Ishikawa (cell line): ENCODE results near the gene C6orf141.

Source experiments
- CEBPB ChIP-seq: IDR thresholded peaks from 2 replicates; pipeline ENCODE4 v1.6.1; 2012
- CREB1 ChIP-seq: IDR thresholded peaks from 2 replicates; pipeline ENCODE4 v1.6.1; 2012; ENCODE audit warnings: low read depth
- EGR1 ChIP-seq: IDR thresholded peaks from 2 replicates; pipeline ENCODE4 v1.6.1; 2012
- EP300 ChIP-seq: IDR thresholded peaks from 2 replicates; pipeline ENCODE4 v1.6.1; 2012; ENCODE audit warnings: borderline replicate concordance
- FOXM1 ChIP-seq: IDR thresholded peaks from 2 replicates; pipeline ENCODE4 v1.6.1; 2012; ENCODE audit warnings: low read depth, borderline replicate concordance
- NFIC ChIP-seq: IDR thresholded peaks from 2 replicates; pipeline ENCODE4 v1.6.1; 2012
- RAD21 ChIP-seq: IDR thresholded peaks from 2 replicates; pipeline ENCODE4 v1.6.1; 2012; ENCODE audit warnings: low read depth
- TAF1 ChIP-seq: IDR thresholded peaks from 2 replicates; pipeline ENCODE4 v1.6.1; 2012; ENCODE audit warnings: low read depth, mild to moderate bottlenecking
- TCF12 ChIP-seq: IDR thresholded peaks from 2 replicates; pipeline ENCODE4 v1.6.1; 2012; ENCODE audit warnings: low read depth
- TEAD4 ChIP-seq: IDR thresholded peaks from 2 replicates; pipeline ENCODE4 v1.6.1; 2012
- YY1 ChIP-seq: IDR thresholded peaks from 2 replicates; pipeline ENCODE4 v1.6.1; 2012; ENCODE audit warnings: low read depth
- ZBTB7A ChIP-seq: IDR thresholded peaks from 2 replicates; pipeline ENCODE4 v1.6.1; 2012; ENCODE audit warnings: low read depth
- TF ChIP-seq, protein P1 (sequence below): IDR thresholded peaks from 2 replicates; pipeline ENCODE4 v1.6.1; 2012
- TF ChIP-seq, protein P2 (sequence below): IDR thresholded peaks from 2 replicates; pipeline ENCODE4 v1.6.1; 2012
- TF ChIP-seq, protein P3 (sequence below): IDR thresholded peaks from 2 replicates; pipeline ENCODE4 v1.6.1; 2012; ENCODE audit warnings: low read depth, mild to moderate bottlenecking

The C6orf141 gene

DNA sequence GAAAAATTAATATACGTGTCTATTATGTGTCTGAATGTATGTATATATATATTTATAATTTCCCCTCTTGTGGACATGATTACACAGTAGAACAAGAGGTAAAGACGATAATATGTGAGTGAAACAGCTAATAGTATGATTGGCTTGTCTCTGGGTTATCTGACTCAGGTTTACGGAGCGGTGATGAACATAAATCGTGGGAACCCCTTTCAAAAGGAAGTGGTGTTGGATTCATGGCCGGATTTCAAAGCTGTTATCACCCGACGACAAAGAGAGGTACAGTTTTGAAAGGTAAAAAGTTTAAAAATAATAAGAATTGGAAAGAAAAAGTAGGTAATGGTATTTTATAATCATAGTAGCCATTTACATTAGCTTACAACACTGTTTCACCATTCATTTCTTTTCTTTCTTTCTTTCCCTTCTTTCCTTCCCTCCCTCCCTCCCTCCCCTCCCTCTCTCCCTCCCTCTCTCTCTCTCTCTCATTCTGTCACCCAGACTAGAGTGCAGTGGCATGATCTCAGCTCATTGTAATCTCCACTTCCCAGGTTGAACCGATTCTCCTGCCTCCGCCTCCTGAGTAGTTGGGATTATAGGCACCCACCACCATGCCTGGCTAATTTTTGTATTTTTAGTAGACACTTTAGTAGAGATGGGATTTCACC, 34.9 kb upstream of the C6orf141 start:
- TF ChIP-seq ZBTB7A (no peak), TCF12 (no peak), TEAD4 (no peak)
- TF ChIP-seq, protein P1, sequence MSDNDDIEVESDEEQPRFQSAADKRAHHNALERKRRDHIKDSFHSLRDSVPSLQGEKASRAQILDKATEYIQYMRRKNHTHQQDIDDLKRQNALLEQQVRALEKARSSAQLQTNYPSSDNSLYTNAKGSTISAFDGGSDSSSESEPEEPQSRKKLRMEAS, result no peak

DNA sequence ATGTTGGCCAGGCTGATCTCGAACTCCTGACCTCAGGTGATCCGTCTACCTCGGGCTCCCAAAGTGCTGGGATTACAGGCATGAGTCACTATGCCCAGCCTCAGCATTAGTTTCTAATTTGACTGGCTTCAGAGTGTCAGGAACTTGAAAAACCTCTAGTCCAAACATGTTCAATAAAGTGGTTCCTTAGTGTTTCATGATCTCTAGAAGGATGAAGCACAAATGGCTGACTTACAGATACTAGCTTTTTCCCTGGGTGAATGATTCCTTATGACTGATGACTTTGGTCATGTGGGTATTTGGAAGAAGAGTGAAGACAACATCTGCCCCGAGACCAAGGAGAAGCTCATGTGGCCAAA, 34.3 kb upstream of the C6orf141 start:
- no peak for TF ChIP-seq EP300
- no peak for TF ChIP-seq ZBTB7A
- TF ChIP-seq TCF12, result no peak
- TF ChIP-seq, protein P2, sequence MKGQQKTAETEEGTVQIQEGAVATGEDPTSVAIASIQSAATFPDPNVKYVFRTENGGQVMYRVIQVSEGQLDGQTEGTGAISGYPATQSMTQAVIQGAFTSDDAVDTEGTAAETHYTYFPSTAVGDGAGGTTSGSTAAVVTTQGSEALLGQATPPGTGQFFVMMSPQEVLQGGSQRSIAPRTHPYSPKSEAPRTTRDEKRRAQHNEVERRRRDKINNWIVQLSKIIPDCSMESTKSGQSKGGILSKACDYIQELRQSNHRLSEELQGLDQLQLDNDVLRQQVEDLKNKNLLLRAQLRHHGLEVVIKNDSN, result no peak
- no peak for TF ChIP-seq RAD21
- TF ChIP-seq TEAD4, result no peak
- TF ChIP-seq YY1, result no peak
- TF ChIP-seq, protein P1, result no peak
- TF ChIP-seq NFIC, result no peak

DNA sequence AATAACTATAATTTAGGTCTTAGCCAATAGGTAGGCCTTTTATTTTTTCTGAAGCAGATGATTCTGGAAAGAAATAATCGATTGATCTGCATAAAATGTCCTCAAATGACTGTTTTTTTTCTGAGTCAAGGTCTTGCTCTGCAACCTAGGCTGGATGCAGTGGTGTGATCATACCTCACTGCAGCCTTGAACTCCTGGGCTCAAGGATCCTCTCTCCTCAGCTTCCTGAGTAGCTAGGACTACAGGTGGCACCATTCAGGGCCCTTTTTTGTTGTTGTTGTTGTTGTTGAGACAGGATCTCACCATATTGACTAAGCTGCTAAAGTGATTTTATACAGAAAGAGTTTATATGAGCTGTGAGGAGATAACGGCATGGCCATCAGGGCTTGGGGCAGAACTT, 32.5 kb upstream of the C6orf141 start:
- TF ChIP-seq, protein P3, sequence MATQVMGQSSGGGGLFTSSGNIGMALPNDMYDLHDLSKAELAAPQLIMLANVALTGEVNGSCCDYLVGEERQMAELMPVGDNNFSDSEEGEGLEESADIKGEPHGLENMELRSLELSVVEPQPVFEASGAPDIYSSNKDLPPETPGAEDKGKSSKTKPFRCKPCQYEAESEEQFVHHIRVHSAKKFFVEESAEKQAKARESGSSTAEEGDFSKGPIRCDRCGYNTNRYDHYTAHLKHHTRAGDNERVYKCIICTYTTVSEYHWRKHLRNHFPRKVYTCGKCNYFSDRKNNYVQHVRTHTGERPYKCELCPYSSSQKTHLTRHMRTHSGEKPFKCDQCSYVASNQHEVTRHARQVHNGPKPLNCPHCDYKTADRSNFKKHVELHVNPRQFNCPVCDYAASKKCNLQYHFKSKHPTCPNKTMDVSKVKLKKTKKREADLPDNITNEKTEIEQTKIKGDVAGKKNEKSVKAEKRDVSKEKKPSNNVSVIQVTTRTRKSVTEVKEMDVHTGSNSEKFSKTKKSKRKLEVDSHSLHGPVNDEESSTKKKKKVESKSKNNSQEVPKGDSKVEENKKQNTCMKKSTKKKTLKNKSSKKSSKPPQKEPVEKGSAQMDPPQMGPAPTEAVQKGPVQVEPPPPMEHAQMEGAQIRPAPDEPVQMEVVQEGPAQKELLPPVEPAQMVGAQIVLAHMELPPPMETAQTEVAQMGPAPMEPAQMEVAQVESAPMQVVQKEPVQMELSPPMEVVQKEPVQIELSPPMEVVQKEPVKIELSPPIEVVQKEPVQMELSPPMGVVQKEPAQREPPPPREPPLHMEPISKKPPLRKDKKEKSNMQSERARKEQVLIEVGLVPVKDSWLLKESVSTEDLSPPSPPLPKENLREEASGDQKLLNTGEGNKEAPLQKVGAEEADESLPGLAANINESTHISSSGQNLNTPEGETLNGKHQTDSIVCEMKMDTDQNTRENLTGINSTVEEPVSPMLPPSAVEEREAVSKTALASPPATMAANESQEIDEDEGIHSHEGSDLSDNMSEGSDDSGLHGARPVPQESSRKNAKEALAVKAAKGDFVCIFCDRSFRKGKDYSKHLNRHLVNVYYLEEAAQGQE, result no peak
- TF ChIP-seq ZBTB7A (no peak), CREB1 (no peak), EGR1 (no peak), RAD21 (no peak), EP300 (no peak)
- TF ChIP-seq, protein P2, result no peak

DNA sequence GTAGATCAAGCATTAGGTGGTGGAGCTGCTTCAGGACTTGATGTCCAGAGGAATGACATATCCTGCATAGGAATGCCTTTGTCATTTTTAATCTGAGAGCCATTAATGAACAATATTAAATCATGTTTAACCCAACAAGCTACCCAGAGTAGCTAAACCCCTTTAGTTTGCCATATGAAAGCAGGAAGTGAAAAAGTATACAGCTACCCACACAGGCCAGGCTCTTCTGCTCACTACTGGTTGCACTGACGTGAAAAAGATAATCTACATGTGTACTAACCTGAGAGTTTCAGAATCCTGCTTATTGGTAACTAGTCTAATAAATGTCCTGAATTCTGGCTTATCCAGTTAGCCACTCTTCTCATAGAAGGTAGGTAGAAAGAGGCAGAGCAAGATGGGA, 30.8 kb upstream of the C6orf141 start:
- TF ChIP-seq FOXM1 (no peak), TEAD4 (no peak), YY1 (no peak), ZBTB7A (no peak), EP300 (no peak)

DNA sequence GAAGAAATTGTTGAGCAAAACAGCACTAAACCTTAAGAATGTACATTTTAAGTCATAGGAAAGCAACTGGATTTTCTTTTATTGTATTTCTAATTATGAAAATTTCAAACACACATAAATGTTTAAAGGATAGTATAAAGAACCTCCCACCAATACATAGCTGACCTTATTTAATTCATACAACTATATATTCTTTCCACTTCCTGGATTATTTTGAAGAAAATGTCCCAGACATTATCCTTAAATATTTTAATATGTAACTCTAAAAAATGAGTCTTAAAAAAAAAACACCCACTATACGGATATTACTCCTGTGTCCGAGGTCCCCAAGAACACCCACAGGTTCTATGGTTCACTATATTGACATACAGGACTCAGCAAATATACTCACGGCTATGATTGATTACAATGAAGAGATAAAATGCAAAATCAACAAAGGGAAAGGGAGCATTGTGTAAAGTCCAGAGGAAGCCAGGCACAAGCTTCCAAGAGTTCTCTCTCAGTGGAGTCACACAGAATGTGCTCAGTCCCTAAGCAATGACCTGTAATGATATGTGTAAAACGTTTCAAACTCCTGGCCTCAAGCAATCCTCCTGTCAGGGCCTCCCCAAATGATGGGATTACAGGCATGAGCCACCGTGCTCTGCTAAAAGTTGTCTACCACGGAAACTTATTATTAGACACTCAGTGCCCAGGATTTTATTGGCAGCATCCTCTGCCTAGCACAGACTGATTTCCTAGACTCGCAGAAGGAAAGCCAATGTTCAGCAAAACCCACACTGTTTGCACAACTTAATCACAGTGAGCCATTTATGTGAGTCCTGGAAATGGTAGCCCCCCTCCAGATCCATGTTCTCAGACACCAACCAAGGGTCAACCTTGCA, 27.5 kb upstream of the C6orf141 start:
- TF ChIP-seq RAD21 (no peak), YY1 (no peak), TAF1 (no peak), EP300 (no peak), NFIC (no peak), CEBPB (no peak), ZBTB7A (no peak)
- TF ChIP-seq, protein P3, result no peak
- TF ChIP-seq, protein P1, result no peak

DNA sequence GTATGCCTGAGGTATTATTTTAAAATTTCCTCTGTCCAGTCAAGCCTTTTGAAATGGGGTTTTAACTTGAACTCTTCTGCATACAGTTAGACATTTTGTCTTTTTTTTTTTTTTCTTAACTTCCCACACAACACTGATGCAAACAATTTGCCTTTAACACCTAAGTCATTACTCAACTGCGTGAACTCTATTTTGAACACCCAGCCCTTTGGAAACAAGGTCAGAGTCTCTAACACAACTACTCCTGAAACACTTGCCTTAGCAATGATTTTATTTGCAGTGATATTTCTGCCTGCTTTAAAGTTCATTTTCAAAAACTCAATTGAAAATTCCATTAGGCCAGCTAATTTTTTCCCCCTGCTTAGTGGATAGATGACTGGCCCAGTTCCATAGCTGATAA, 26.6 kb upstream of the C6orf141 start:
- TF ChIP-seq YY1, result no peak
- no peak for TF ChIP-seq TEAD4
- TF ChIP-seq EGR1, result no peak
- TF ChIP-seq EP300, result no peak
- TF ChIP-seq, protein P2, result no peak
- no peak for TF ChIP-seq CEBPB
- no peak for TF ChIP-seq RAD21
- no peak for TF ChIP-seq CREB1
- TF ChIP-seq TCF12, result no peak
- no peak for TF ChIP-seq FOXM1
- TF ChIP-seq, protein P3, result no peak
